ENCODE data around the gene ZNF598. TPM values are rescaled to one million over a fixed set of nuclear protein-coding genes. Genes with fewer than 3 reads are reported as not detected.

ZNF598 gene
- total and polyA plus RNA-seq, 2 of the 13 experiments (the other 11 are each of a cell fraction or from before 2014, with no cell fraction given): 13.5 to 14.2 TPM

- peak; percentile 60; the same call in 1 of the 2 replicates for TF ChIP-seq ZNF784 (CRISPR knock-in tag; IDR thresholded peaks at IDR 0.05; ENCODE audit: borderline replicate concordance)
- TF ChIP-seq EP300 (IDR thresholded peaks at IDR 0.05; ENCODE audit: low read depth in 2 of 2, low read length in 2 of 2): 0 out of 4 replicates have a peak, but pooled peaks of 1 of the 2 experiments have one; percentile 22
- no peak for TF ChIP-seq EP300 (CRISPR knock-in tag; IDR thresholded peaks at IDR 0.05; ENCODE audit: borderline replicate concordance)
- TF ChIP-seq ZNF766 (CRISPR knock-in tag; IDR thresholded peaks at IDR 0.05; ENCODE audit: borderline replicate concordance): no peak
- peak; percentile 62; the same call in 1 of the 2 replicates for TF ChIP-seq LBX2 (CRISPR knock-in tag; IDR thresholded peaks at IDR 0.05; ENCODE audit: borderline replicate concordance)
- no peak for TF ChIP-seq ARNT (IDR thresholded peaks at IDR 0.05)
- no peak for TF ChIP-seq ZNF484 (CRISPR knock-in tag; IDR thresholded peaks at IDR 0.05; ENCODE audit: borderline replicate concordance, low read depth)
- no peak; the same call in 1 of the 2 replicates for TF ChIP-seq ZHX1 (CRISPR knock-in tag; IDR thresholded peaks at IDR 0.05; ENCODE audit: low read depth)
- peak; percentile 71; the same call in 1 of the 2 replicates for TF ChIP-seq ZFX (CRISPR knock-in tag; IDR thresholded peaks at IDR 0.05; ENCODE audit: low read depth)
- peak; percentile 16 for TF ChIP-seq IKZF4 (CRISPR knock-in tag; IDR thresholded peaks at IDR 0.05; ENCODE audit: borderline replicate concordance, low read depth, not compliant biosample characterization)
- peak; percentile 89 for TF ChIP-seq ASH2L (IDR thresholded peaks at IDR 0.05; ENCODE audit: insufficient read length, low read depth, low read length)
- TF ChIP-seq GABPB1 (CRISPR knock-in tag; IDR thresholded peaks at IDR 0.05): peak; percentile 30
- TF ChIP-seq SALL2 (CRISPR knock-in tag; IDR thresholded peaks at IDR 0.05): 0 out of 2 replicates have a peak, but pooled peaks have one; percentile 10
- TF ChIP-seq PCBP1 (IDR thresholded peaks at IDR 0.05; ENCODE audit: borderline replicate concordance, low read depth, low read length): 0 out of 2 replicates have a peak, but pooled peaks have one; percentile 33
- no peak for TF ChIP-seq NR2F6 (IDR thresholded peaks at IDR 0.05)
- 0 out of 2 replicates have a peak, but pooled peaks have one; percentile 14 for TF ChIP-seq NR2F6 (CRISPR knock-in tag; IDR thresholded peaks at IDR 0.05)
- TF ChIP-seq KLF6 (CRISPR knock-in tag; IDR thresholded peaks at IDR 0.05): no peak
These were observed 25.0 kb downstream of the ZNF598 start (continued) for GRCh38 chr16:1984347-1985225.

Measured in HepG2 (cell line).